ENCODE results near the gene DECR2.

The DECR2 gene

GRCh38 chr16:425082-425718, 23.5 kb downstream of the DECR2 start, which contains the start of gene RAB11FIP3:
Gene RAB11FIP3, plus strand, starts transcription at chr16:425649. Its CDS starts 358 bp downstream, at chr16:426007.
- peak within 1 kb of the TSS; percentile 65 for H3K4me3 ChIP-seq (ENCODE audit: low read depth, low read length)
- H3K27me3 ChIP-seq (replicated peaks): no peaks in the 10 kb centered on the region
- H3K36me3 ChIP-seq (replicated peaks): no peaks in the 10 kb centered on the region
- in situ Hi-C loops (cut with HindIII; ENCODE audit: low pct_ligation_motif_present, low sequenced_read_pairs): no loop called here
- peak; percentile 40 for DNase-seq
- TF ChIP-seq CTCF (IDR thresholded peaks at IDR 0.05; ENCODE audit: low read depth, low read length, missing control alignments): peak; percentile 41
- peak within 1 kb of the TSS; percentile 44 for H3K27ac ChIP-seq

GRCh38 chr16:425740-426114, 24.0 kb downstream of the DECR2 start:
- H3K27me3 ChIP-seq (replicated peaks): no peaks in the 10 kb centered on the region
- H3K36me3 ChIP-seq (replicated peaks): no peaks in the 10 kb centered on the region
- H3K4me3 ChIP-seq (ENCODE audit: low read depth, low read length): peak overlapping the region; percentile 65
- no peak for DNase-seq
- no peak overlapping the region for H3K27ac ChIP-seq
- in situ Hi-C loops (cut with HindIII; ENCODE audit: low pct_ligation_motif_present, low sequenced_read_pairs): no loop called here
- no peak for TF ChIP-seq CTCF (IDR thresholded peaks at IDR 0.05; ENCODE audit: low read depth, low read length, missing control alignments)

- H3K27me3 ChIP-seq (replicated peaks): no peaks in the 10 kb centered on the region
- H3K27ac ChIP-seq: no peak overlapping the region
- H3K4me3 ChIP-seq (ENCODE audit: low read depth, low read length): peak overlapping the region; percentile 65
- no peak for DNase-seq
- in situ Hi-C loops (cut with HindIII; ENCODE audit: low pct_ligation_motif_present, low sequenced_read_pairs): no loop called here
- no peak for TF ChIP-seq CTCF (IDR thresholded peaks at IDR 0.05; ENCODE audit: low read depth, low read length, missing control alignments)
- H3K36me3 ChIP-seq (replicated peaks): no peaks in the 10 kb centered on the region
Observed at GRCh38 chr16:426115-426905, 24.6 kb downstream of the DECR2 start.

- DNase-seq: no peak
- no peaks in the 10 kb centered on the region for H3K27me3 ChIP-seq (replicated peaks)
- peak overlapping the region; percentile 65 for H3K4me3 ChIP-seq (ENCODE audit: low read depth, low read length)
- in situ Hi-C loops (cut with HindIII; ENCODE audit: low pct_ligation_motif_present, low sequenced_read_pairs): no loop called here
- no peak for TF ChIP-seq CTCF (IDR thresholded peaks at IDR 0.05; ENCODE audit: low read depth, low read length, missing control alignments)
- H3K27ac ChIP-seq: no peak overlapping the region
- H3K36me3 ChIP-seq (replicated peaks): no peaks in the 10 kb centered on the region
Observed at GRCh38 chr16:426906-427249, 25.2 kb downstream of the DECR2 start.

- TF ChIP-seq CTCF (IDR thresholded peaks at IDR 0.05; ENCODE audit: low read depth, low read length, missing control alignments): no peak
- Histone ChIP-seq H3K27me3 (replicated peaks) (no peaks in the 10 kb centered on the region), H3K27ac (no peak overlapping the region), H3K4me3 (ENCODE audit: low read depth, low read length) (peak overlapping the region; percentile 65), H3K36me3 (replicated peaks) (no peaks in the 10 kb centered on the region)
- no peak for DNase-seq
- in situ Hi-C loops (cut with HindIII; ENCODE audit: low pct_ligation_motif_present, low sequenced_read_pairs): no loop called here
Observed at GRCh38 chr16:427250-427649, 25.6 kb downstream of the DECR2 start.

All from brain microvascular endothelial cell (primary cell).